ENCODE data around the gene CDR2. TPM values are rescaled to one million over a fixed set of nuclear protein-coding genes. Genes with fewer than 3 reads are reported as not detected.
"Not testable (repeated sequence)": the region's sequence is repeated elsewhere in the genome, so short reads cannot be mapped to it uniquely, and the experiment has no call there.

Gene CDR2
- polyA plus RNA-seq (2012; ENCODE audit: missing spikeins), result 13.7 TPM

GRCh38 chr16:22374311-22375116, at the start of gene CDR2:
TSS of gene CDR2 (minus strand) at chr16:22374619. CDS start at chr16:22374309, 310 bp downstream.
- FAIRE-seq (peak; percentile 89), DNase-seq (ENCODE audit: insufficient read length) (peak; percentile 95)
- TF ChIP-seq TAF1 (IDR thresholded peaks at IDR 0.05; ENCODE audit: borderline replicate concordance, low read depth, low read length) (peak; percentile 61; the same call in 1 of the 2 replicates), POLR2A (IDR thresholded peaks at IDR 0.05; ENCODE audit: low read depth, low read length) (peak; percentile 89), POLR2AphosphoS5 (IDR thresholded peaks at IDR 0.05; ENCODE audit: low read depth, low read length) (peak; percentile 77; the same call in 1 of the 2 replicates)

GRCh38 chr16:22423716-22424115, 49.3 kb upstream of the CDR2 start:
- no peak for FAIRE-seq

DNA sequence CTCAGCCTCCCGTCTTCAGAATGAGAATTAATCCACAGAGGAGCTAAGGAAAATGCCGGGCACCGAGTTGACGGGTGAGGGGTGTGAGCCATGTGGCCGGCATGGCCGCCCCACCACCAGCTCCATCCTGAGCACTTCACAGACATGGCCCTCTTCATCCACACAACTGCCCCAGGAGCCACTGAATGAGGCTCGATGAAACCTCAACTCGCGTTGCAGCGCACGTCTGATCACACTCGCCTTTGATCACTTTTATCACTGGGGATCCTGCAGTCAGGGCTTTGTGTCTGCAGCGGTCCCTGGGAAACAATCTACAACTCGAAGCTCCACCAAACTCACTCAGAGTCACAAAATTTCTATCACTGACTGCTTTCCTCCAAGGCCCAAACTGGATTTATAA, 46.7 kb upstream of the CDR2 start:
- FAIRE-seq (no peak), DNase-seq (ENCODE audit: insufficient read length) (no peak)
- TF ChIP-seq POLR2AphosphoS5 (IDR thresholded peaks at IDR 0.05; ENCODE audit: low read depth, low read length) (no peak), TAF1 (IDR thresholded peaks at IDR 0.05; ENCODE audit: borderline replicate concordance, low read depth, low read length) (no peak), POLR2A (IDR thresholded peaks at IDR 0.05; ENCODE audit: low read depth, low read length) (no peak)

More at GRCh38 chr16:22423716-22424115, 49.3 kb upstream of the CDR2 start:
- DNase-seq (ENCODE audit: insufficient read length), result no peak
- TF ChIP-seq POLR2AphosphoS5 (IDR thresholded peaks at IDR 0.05; ENCODE audit: low read depth, low read length), result peak; percentile 56; the same call in 1 of the 2 replicates
- TF ChIP-seq POLR2A (IDR thresholded peaks at IDR 0.05; ENCODE audit: low read depth, low read length), result no peak

GRCh38 chr16:22420606-22421135, 46.3 kb upstream of the CDR2 start:
- TF ChIP-seq POLR2AphosphoS5 (IDR thresholded peaks at IDR 0.05; ENCODE audit: low read depth, low read length) (no peak), TAF1 (IDR thresholded peaks at IDR 0.05; ENCODE audit: borderline replicate concordance, low read depth, low read length) (no peak), POLR2A (IDR thresholded peaks at IDR 0.05; ENCODE audit: low read depth, low read length) (no peak)
- FAIRE-seq (no peak), DNase-seq (ENCODE audit: insufficient read length) (no peak)

- FAIRE-seq (no peak), DNase-seq (ENCODE audit: insufficient read length) (no peak)
- TF ChIP-seq POLR2AphosphoS5 (IDR thresholded peaks at IDR 0.05; ENCODE audit: low read depth, low read length), result no peak
- TF ChIP-seq TAF1 (IDR thresholded peaks at IDR 0.05; ENCODE audit: borderline replicate concordance, low read depth, low read length), result no peak
- TF ChIP-seq POLR2A (IDR thresholded peaks at IDR 0.05; ENCODE audit: low read depth, low read length), result no peak
Measured at GRCh38 chr16:22419908-22420307, 45.5 kb upstream of the CDR2 start.

GRCh38 chr16:22418826-22419225, 44.4 kb upstream of the CDR2 start:
- FAIRE-seq (no peak), DNase-seq (ENCODE audit: insufficient read length) (no peak)
- TF ChIP-seq TAF1 (IDR thresholded peaks at IDR 0.05; ENCODE audit: borderline replicate concordance, low read depth, low read length) (no peak), POLR2AphosphoS5 (IDR thresholded peaks at IDR 0.05; ENCODE audit: low read depth, low read length) (no peak), POLR2A (IDR thresholded peaks at IDR 0.05; ENCODE audit: low read depth, low read length) (no peak)

GRCh38 chr16:22417798-22418197, 43.4 kb upstream of the CDR2 start:
- FAIRE-seq; DNase-seq (ENCODE audit: insufficient read length): not testable (repeated sequence)

GRCh38 chr16:22417019-22417418, 42.6 kb upstream of the CDR2 start:
- FAIRE-seq, result no peak
- DNase-seq (ENCODE audit: insufficient read length), result no peak
- TF ChIP-seq POLR2A (IDR thresholded peaks at IDR 0.05; ENCODE audit: low read depth, low read length) (no peak), POLR2AphosphoS5 (IDR thresholded peaks at IDR 0.05; ENCODE audit: low read depth, low read length) (no peak), TAF1 (IDR thresholded peaks at IDR 0.05; ENCODE audit: borderline replicate concordance, low read depth, low read length) (no peak)

DNA sequence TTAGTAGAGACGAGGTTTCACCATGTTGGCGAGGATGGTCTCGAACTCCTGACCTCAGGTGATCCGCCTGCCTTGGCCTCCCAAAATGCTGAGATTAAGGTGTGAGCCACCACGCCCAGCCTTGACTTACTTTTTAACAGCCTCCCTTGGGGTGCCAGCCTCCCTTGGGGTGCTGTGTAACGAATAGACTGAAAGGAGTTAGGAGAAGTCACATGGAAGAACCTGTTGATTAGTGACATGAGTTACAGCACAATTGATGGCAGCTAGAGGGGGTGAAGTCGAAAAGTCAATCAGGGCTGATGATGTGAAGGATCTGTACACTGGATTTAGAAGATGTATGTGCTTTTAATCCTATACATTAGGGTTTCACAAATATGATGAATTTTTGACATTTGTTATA, 39.4 kb upstream of the CDR2 start:
- no peak for TF ChIP-seq POLR2A (IDR thresholded peaks at IDR 0.05; ENCODE audit: low read depth, low read length)
- TF ChIP-seq TAF1 (IDR thresholded peaks at IDR 0.05; ENCODE audit: borderline replicate concordance, low read depth, low read length), result no peak
- TF ChIP-seq POLR2AphosphoS5 (IDR thresholded peaks at IDR 0.05; ENCODE audit: low read depth, low read length), result no peak
- no peak for FAIRE-seq
- DNase-seq (ENCODE audit: insufficient read length), result no peak

DNA sequence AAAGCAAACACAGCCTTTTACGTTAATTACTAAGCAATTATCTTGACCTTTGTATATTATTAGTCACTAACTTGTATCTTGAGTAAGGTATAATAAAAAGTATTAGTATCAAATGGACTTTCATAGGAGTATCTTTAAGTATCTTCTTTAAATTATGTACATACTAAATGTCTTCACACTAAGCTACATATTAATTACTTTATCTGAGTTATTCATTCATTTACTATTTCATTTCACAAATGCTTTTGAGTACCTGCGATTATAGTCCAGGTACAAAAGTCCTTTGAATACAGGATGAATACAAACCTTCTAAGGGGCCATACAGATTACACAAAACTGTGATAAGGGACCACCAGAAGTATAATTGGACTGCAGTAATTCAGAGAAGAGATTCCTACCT, 33.1 kb upstream of the CDR2 start:
- FAIRE-seq (no peak), DNase-seq (ENCODE audit: insufficient read length) (no peak)
- TF ChIP-seq POLR2AphosphoS5 (IDR thresholded peaks at IDR 0.05; ENCODE audit: low read depth, low read length) (no peak), POLR2A (IDR thresholded peaks at IDR 0.05; ENCODE audit: low read depth, low read length) (no peak), TAF1 (IDR thresholded peaks at IDR 0.05; ENCODE audit: borderline replicate concordance, low read depth, low read length) (no peak)

DNA sequence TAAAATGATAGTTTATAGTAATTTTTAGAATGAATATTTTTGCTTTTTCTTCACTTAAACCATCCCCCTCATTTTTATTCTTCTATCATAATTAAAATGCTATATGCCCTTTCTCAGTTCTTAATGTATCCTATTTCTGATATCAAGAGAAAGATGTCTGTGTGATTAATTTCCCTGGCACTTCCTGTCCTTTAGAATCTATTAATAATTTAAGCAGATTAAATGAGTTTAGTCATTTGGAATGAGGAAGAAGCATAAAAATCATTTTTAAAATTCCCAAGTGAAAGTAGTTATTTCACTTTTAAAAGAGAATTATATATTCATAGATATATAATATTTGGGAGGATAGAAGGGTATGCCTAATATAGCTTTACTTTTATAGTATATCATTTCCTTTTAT, 27.8 kb upstream of the CDR2 start:
- no peak for FAIRE-seq
- no peak for DNase-seq (ENCODE audit: insufficient read length)
- no peak for TF ChIP-seq TAF1 (IDR thresholded peaks at IDR 0.05; ENCODE audit: borderline replicate concordance, low read depth, low read length)
- no peak for TF ChIP-seq POLR2A (IDR thresholded peaks at IDR 0.05; ENCODE audit: low read depth, low read length)
- TF ChIP-seq POLR2AphosphoS5 (IDR thresholded peaks at IDR 0.05; ENCODE audit: low read depth, low read length), result no peak

DNA sequence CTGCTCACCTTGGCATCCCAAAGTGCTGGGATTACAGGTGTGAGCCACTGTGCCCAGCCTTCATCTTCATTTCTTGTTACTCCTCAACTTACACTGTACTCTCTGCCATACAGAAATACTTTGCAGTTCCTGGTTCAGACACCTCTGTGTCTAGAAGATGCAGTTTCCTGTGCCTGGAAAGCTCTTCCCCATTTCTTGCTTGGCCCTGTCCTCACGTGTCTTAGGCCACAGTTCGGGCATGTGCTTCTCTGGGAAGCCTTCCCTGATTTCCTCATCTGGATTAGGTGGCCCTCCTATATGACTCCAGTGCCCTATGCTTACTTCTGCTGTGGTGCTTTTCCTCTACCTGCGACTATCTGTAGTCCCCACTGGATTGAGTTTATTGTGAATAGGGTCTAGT, 26.5 kb upstream of the CDR2 start:
- DNase-seq (ENCODE audit: insufficient read length) (no peak), FAIRE-seq (no peak)
- no peak for TF ChIP-seq POLR2A (IDR thresholded peaks at IDR 0.05; ENCODE audit: low read depth, low read length)
- no peak for TF ChIP-seq TAF1 (IDR thresholded peaks at IDR 0.05; ENCODE audit: borderline replicate concordance, low read depth, low read length)
- no peak for TF ChIP-seq POLR2AphosphoS5 (IDR thresholded peaks at IDR 0.05; ENCODE audit: low read depth, low read length)

Data from GM12892 (cell line).